Breast epithelium (tissue), 4 donors: Measurements from ENCODE around the gene GRIK3. TPM values are rescaled to one million over a fixed set of nuclear protein-coding genes. Genes with fewer than 3 reads are reported as not detected.

Experiments
- DNase-seq, 2 donors: peaks; one replicate each; pipeline ENCODE4 v3.0.0-alpha.2; 2019; ENCODE audit warnings: low spot score in 2 of 2
- H3K27ac ChIP-seq, 2 donors: fragments of 200-600 bp; sonication (generic) in 1 of 2; one replicate each; pipeline ENCODE4 v1.5.1; 2016 to 2019; ENCODE audit warnings: mild to moderate bottlenecking in 1 of 2
- H3K27me3 ChIP-seq, 2 donors: fragments of 200-600 bp; sonication (generic) in 1 of 2; one replicate each; pipeline versions ENCODE4 v1.5.1 to v1.6.0; 2017 to 2019; ENCODE audit warnings: control low read depth in 1 of 2, mild to moderate bottlenecking in 1 of 2
- H3K36me3 ChIP-seq: fragments of 200-600 bp; one replicate; pipeline ENCODE4 v1.5.1; 2019
- H3K4me1 ChIP-seq, 2 donors: fragments of 200-600 bp; sonication (generic); one replicate each; pipeline ENCODE4 v1.5.1; 2016 to 2019; ENCODE audit warnings: control low read depth in 1 of 2
- H3K4me3 ChIP-seq, 3 donors: fragments of 200-600 bp; sonication (generic); 1 replicate in 2 of 3; 2 replicates in 1 of 3; pipeline ENCODE4 v1.5.1; 2016 to 2019; ENCODE audit warnings: mild to moderate bottlenecking in 3 of 3, moderate library complexity in 2 of 3
- H3K9me3 ChIP-seq, 2 donors: fragments of 200-600 bp; sonication (generic) in 1 of 2; one replicate each; pipeline ENCODE4 v1.5.1; 2016 to 2019; ENCODE audit warnings: control low read depth in 1 of 2
- POLR2A ChIP-seq: fragments of 450-650 bp; IDR thresholded peaks from one replicate; pipeline ENCODE4 v1.6.1; 2016; ENCODE audit warnings: antibody characterized with exemption, mild to moderate bottlenecking, moderate library complexity
- POLR2AphosphoS5 ChIP-seq, 3 donors: sonication (generic); formaldehyde crosslinking; IDR thresholded peaks; one replicate each; pipeline ENCODE4 v1.6.1; 2017; ENCODE audit warnings: antibody characterized with exemption in 3 of 3
- intact Hi-C: fragments of 100-400 bp; cut with DNase I; formaldehyde crosslinking; loops from one replicate; pipeline ENCODE4 v1.15.1; 2023; ENCODE audit warnings: low total_unique reads
- total RNA-seq, 3 donors: library from RNA; depleted of rRNA; stranded (reverse); fragments of >200 nt; gene quantifications; one replicate each; pipeline ENCODE4 v1.1.0, GENCODE V29; 2016
- TF ChIP-seq, protein P1 (sequence below), 3 donors: fragments of 450-650 bp; IDR thresholded peaks; one replicate each; pipeline ENCODE4 v1.5.1; 2016 to 2017; ENCODE audit warnings: antibody characterized with exemption in 3 of 3, mild to moderate bottlenecking in 3 of 3, moderate library complexity in 3 of 3

Gene GRIK3
- total RNA-seq, 3 donors from 2014 or later = under 0.01 to 10.0 (median 4.6) TPM

DNA sequence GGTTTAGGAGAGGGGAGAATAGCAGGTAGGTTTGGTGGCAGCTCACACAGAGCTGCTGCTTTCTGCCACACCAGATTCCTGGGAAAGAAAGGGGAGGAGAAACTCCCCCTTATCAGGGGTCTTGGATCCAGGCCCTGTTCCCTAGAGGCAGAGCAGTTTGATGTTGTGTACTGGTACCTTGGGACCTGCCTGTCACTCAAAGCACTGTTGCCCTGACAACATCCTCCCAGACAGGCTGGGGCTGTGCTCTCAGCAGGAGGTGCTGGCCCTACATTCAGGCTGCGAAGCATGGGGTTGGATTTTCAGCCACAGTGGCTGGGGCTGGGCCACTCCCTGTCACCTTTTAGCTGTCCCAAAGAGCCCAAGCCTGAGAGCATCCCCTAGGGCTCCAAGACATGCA lies 188.0 kb downstream of the GRIK3 start:
- no peak overlapping the region for H3K4me3 ChIP-seq
- peaks cover 0 to 5% of the 10 kb centered on the region in 2 donors for H3K27me3 ChIP-seq
- DNase-seq = no peak
- H3K36me3 ChIP-seq = no peaks in the 10 kb centered on the region
- no peak overlapping the region for H3K27ac ChIP-seq
- no peaks in the 10 kb centered on the region for H3K9me3 ChIP-seq
- H3K4me1 ChIP-seq = no peaks in the 10 kb centered on the region
- TF ChIP-seq, protein P1, sequence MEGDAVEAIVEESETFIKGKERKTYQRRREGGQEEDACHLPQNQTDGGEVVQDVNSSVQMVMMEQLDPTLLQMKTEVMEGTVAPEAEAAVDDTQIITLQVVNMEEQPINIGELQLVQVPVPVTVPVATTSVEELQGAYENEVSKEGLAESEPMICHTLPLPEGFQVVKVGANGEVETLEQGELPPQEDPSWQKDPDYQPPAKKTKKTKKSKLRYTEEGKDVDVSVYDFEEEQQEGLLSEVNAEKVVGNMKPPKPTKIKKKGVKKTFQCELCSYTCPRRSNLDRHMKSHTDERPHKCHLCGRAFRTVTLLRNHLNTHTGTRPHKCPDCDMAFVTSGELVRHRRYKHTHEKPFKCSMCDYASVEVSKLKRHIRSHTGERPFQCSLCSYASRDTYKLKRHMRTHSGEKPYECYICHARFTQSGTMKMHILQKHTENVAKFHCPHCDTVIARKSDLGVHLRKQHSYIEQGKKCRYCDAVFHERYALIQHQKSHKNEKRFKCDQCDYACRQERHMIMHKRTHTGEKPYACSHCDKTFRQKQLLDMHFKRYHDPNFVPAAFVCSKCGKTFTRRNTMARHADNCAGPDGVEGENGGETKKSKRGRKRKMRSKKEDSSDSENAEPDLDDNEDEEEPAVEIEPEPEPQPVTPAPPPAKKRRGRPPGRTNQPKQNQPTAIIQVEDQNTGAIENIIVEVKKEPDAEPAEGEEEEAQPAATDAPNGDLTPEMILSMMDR (IDR thresholded peaks at IDR 0.05) = no peak
- no peak for TF ChIP-seq POLR2A
- no peak for TF ChIP-seq POLR2AphosphoS5 (IDR thresholded peaks at IDR 0.05)
- intact Hi-C loops = no loop called here

DNA sequence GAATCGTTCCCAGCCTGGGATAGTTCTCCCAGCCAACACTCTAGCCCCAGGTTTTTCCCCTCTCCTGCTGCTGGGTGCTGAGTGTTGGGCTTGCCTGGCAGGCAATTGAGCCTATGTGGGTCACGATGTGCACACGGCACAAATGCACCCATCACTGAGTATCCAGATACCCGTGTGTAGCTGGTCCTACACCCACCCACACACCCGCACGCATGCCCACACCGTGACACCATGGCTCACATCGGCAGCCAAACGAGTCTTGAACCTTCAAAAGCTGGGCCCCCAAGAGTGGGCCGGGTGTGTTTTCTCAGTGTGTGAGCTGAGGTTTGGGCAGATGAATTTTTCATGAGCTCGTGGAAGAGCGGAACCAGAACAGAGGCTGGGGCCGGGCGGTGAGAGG lies 188.5 kb downstream of the GRIK3 start:
- peaks cover 0 to 5% of the 10 kb centered on the region in 2 donors for H3K27me3 ChIP-seq
- H3K9me3 ChIP-seq = no peaks in the 10 kb centered on the region
- H3K27ac ChIP-seq = no peak overlapping the region
- H3K4me3 ChIP-seq = no peak overlapping the region
- DNase-seq = no peak
- H3K4me1 ChIP-seq = no peaks in the 10 kb centered on the region
- intact Hi-C loops = no loop called here
- TF ChIP-seq, protein P1 (IDR thresholded peaks at IDR 0.05) = no peak
- no peak for TF ChIP-seq POLR2A
- no peak for TF ChIP-seq POLR2AphosphoS5 (IDR thresholded peaks at IDR 0.05)
- H3K36me3 ChIP-seq = no peaks in the 10 kb centered on the region

GRCh38 chr1:36844917-36845316 lies 189.4 kb downstream of the GRIK3 start:
- Histone ChIP-seq H3K36me3 (no peaks in the 10 kb centered on the region), H3K27me3 (peaks cover 0 to 5% of the 10 kb centered on the region in 2 donors), H3K27ac (no peak overlapping the region), H3K4me1 (no peaks in the 10 kb centered on the region), H3K4me3 (no peak overlapping the region), H3K9me3 (no peaks in the 10 kb centered on the region)
- TF ChIP-seq POLR2AphosphoS5 (IDR thresholded peaks at IDR 0.05) (no peak), POLR2A (no peak)
- TF ChIP-seq, protein P1 (IDR thresholded peaks at IDR 0.05) = no peak
- no peak for DNase-seq
- intact Hi-C loops = no loop called here

DNA sequence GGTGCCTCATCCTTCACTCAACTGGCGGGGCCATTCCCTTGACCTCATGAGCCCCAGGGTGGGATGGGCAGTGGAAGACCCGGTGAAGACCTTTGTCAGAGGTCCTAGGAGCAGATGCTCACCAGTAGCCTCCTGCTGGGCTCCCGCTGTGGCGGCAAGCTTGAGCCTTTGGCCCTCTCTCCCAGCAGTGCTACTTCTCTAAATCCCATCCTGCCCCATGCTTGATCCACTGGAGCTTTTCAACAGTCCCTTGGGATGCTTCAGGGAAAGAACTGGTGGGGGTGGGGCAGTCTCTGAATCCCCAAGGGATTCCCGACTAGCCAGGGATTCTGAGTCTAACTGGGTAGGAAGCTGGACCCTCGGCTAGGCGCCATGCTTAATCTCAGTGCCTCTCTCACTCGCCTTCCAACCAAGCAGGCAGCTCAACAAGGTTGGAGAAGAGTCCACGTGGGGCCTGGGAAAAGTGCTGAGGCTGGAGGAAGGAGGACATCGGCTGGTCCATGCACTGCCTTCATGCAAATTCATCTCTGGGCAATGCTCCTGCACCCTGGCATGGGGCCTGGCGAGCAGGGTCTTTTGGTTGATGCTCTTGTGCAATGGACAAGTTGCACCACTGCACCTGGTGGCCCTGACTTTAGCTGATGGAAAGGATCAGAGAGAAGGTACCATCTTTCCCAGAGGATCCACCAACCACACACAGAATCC lies 190.3 kb downstream of the GRIK3 start:
- no peak overlapping the region for H3K4me3 ChIP-seq
- no peaks in the 10 kb centered on the region for H3K4me1 ChIP-seq
- peaks cover 0 to 3% of the 10 kb centered on the region in 2 donors for H3K27me3 ChIP-seq
- H3K9me3 ChIP-seq = no peaks in the 10 kb centered on the region
- DNase-seq = no peak
- no peak overlapping the region for H3K27ac ChIP-seq
- TF ChIP-seq, protein P1 (IDR thresholded peaks at IDR 0.05) = no peak
- TF ChIP-seq POLR2AphosphoS5 (IDR thresholded peaks at IDR 0.05) (no peak), POLR2A (no peak)
- H3K36me3 ChIP-seq = no peaks in the 10 kb centered on the region
- intact Hi-C loops = no loop called here

GRCh38 chr1:36843027-36843426 lies 191.3 kb downstream of the GRIK3 start:
- no peaks in the 10 kb centered on the region for H3K36me3 ChIP-seq
- H3K4me3 ChIP-seq = no peak overlapping the region
- DNase-seq = no peak
- no peaks in the 10 kb centered on the region for H3K9me3 ChIP-seq
- H3K27ac ChIP-seq = no peak overlapping the region
- peaks cover 0 to under 1% of the 10 kb centered on the region in 2 donors for H3K27me3 ChIP-seq
- H3K4me1 ChIP-seq = no peaks in the 10 kb centered on the region
- TF ChIP-seq, protein P1 (IDR thresholded peaks at IDR 0.05) = no peak
- TF ChIP-seq POLR2A (no peak), POLR2AphosphoS5 (IDR thresholded peaks at IDR 0.05) (no peak)
- intact Hi-C loops = no loop called here
